Thoracic aorta (tissue), 2 donors: ENCODE data around the gene DRC1. TPM values are rescaled to one million over a fixed set of nuclear protein-coding genes. Genes with fewer than 3 reads are reported as not detected.

Experiments
- ATAC-seq: fragments of 150-250 bp; one replicate; pipeline ENCODE4 v1.8.0; 2017; ENCODE audit warnings: low read depth; ENCODE audit not compliant: insufficient number of reproducible peaks, low FRiP score
- DNase-seq: peaks from one replicate; pipeline ENCODE4 v3.0.0-alpha.2; 2020; ENCODE audit warnings: low spot score
- H3K27ac ChIP-seq, 2 donors: fragments of 200-600 bp; sonication (generic); 1 replicate in 1 of 2; 2 replicates in 1 of 2; pipeline ENCODE4 v1.5.1; 2016; ENCODE audit warnings: mild to moderate bottlenecking in 2 of 2, moderate library complexity in 2 of 2
- H3K27me3 ChIP-seq: fragments of 200-600 bp; sonication (generic); replicated peaks from 2 replicates; pipeline ENCODE4 v1.6.0; 2016; ENCODE audit warnings: mild to moderate bottlenecking; ENCODE audit not compliant: insufficient read depth
- H3K36me3 ChIP-seq: fragments of 200-600 bp; sonication (generic); one replicate; pipeline ENCODE4 v1.5.1; 2016
- H3K4me1 ChIP-seq, 2 donors: fragments of 200-600 bp; sonication (generic); 1 replicate in 1 of 2; 2 replicates in 1 of 2; pipeline versions ENCODE4 v1.5.1 to v1.6.0; 2016; ENCODE audit warnings: low read depth in 2 of 2, mild to moderate bottlenecking in 1 of 2; ENCODE audit not compliant: control insufficient read depth in 1 of 2
- H3K4me3 ChIP-seq: fragments of 200-600 bp; sonication (generic); 2 replicates; pipeline ENCODE4 v1.5.1; 2016; ENCODE audit warnings: mild to moderate bottlenecking
- H3K9me3 ChIP-seq: fragments of 200-600 bp; sonication (generic); 2 replicates; pipeline ENCODE4 v1.5.1; 2016
- CTCF ChIP-seq: fragments of 200-600 bp; sonication (generic); IDR thresholded peaks from one replicate; pipeline ENCODE4 v1.5.1; 2019; ENCODE audit warnings: antibody characterized with exemption
- total RNA-seq, 2 donors: library from RNA; depleted of rRNA; stranded (reverse); fragments of >200 nt; gene quantifications; one replicate each; pipeline versions ENCODE4 v1.1.0 to v1.2.3, GENCODE V29; 2016

Gene DRC1
- total RNA-seq, 2 donors from 2014 or later = not detected

- Histone ChIP-seq H3K4me3 (no peak overlapping the region), H3K36me3 (no peaks in the 10 kb centered on the region), H3K27me3 (no peaks in the 10 kb centered on the region), H3K27ac (no peak overlapping the region), H3K9me3 (no peaks in the 10 kb centered on the region), H3K4me1 (no peaks in the 10 kb centered on the region)
- ATAC-seq (no peak), DNase-seq (no peak)
- no peak for TF ChIP-seq CTCF
Observed at GRCh38 chr2:26430826-26431225, 29.1 kb downstream of the DRC1 start.

GRCh38 chr2:26432363-26432762 is 30.6 kb downstream of the DRC1 start:
- no peaks in the 10 kb centered on the region for H3K36me3 ChIP-seq
- no peak for ATAC-seq
- H3K27me3 ChIP-seq = no peaks in the 10 kb centered on the region
- no peaks in the 10 kb centered on the region for H3K9me3 ChIP-seq
- no peaks in the 10 kb centered on the region for H3K4me1 ChIP-seq
- TF ChIP-seq CTCF = no peak
- no peak for DNase-seq
- no peak overlapping the region for H3K27ac ChIP-seq
- H3K4me3 ChIP-seq = no peak overlapping the region

- Histone ChIP-seq H3K36me3 (no peaks in the 10 kb centered on the region), H3K9me3 (no peaks in the 10 kb centered on the region), H3K27me3 (no peaks in the 10 kb centered on the region), H3K4me3 (no peak overlapping the region), H3K4me1 (no peaks in the 10 kb centered on the region), H3K27ac (no peak overlapping the region)
- TF ChIP-seq CTCF = no peak
- no peak for DNase-seq
- no peak for ATAC-seq
Observed at GRCh38 chr2:26432859-26433258, 31.1 kb downstream of the DRC1 start.

GRCh38 chr2:26435106-26435505 is 33.4 kb downstream of the DRC1 start:
- no peak for ATAC-seq

GRCh38 chr2:26438526-26438925 is 36.8 kb downstream of the DRC1 start:
- ATAC-seq (no peak), DNase-seq (no peak)
- H3K27me3 ChIP-seq = no peaks in the 10 kb centered on the region
- H3K36me3 ChIP-seq = no peaks in the 10 kb centered on the region
- H3K9me3 ChIP-seq = no peaks in the 10 kb centered on the region
- no peak overlapping the region for H3K4me3 ChIP-seq
- no peak overlapping the region for H3K27ac ChIP-seq
- no peak for TF ChIP-seq CTCF
- no peaks in the 10 kb centered on the region for H3K4me1 ChIP-seq

More at GRCh38 chr2:26435106-26435505, 33.4 kb downstream of the DRC1 start:
- no peaks in the 10 kb centered on the region for H3K36me3 ChIP-seq
- H3K27ac ChIP-seq = no peak overlapping the region
- H3K9me3 ChIP-seq = no peaks in the 10 kb centered on the region
- H3K27me3 ChIP-seq = no peaks in the 10 kb centered on the region
- DNase-seq = no peak
- H3K4me1 ChIP-seq = no peaks in the 10 kb centered on the region
- H3K4me3 ChIP-seq = no peak overlapping the region
- TF ChIP-seq CTCF = no peak
